HG03342 (cell line): ENCODE results near the gene CEP68.
A peak's percentile ranks its signal among the peaks of the same experiment; 100 is the strongest.
"Not testable (repeated sequence)": the region's sequence is repeated elsewhere in the genome, so short reads cannot be mapped to it uniquely, and the experiment has no call there.

Experiments used
- ATAC-seq: cut with Tn5 transposase; IDR thresholded peaks from one replicate; pipeline ENCODE4 v1.9.1; 2021; ENCODE audit warnings: mild to moderate bottlenecking, moderate library complexity; ENCODE audit not compliant: unreplicated experiment

The CEP68 gene

DNA sequence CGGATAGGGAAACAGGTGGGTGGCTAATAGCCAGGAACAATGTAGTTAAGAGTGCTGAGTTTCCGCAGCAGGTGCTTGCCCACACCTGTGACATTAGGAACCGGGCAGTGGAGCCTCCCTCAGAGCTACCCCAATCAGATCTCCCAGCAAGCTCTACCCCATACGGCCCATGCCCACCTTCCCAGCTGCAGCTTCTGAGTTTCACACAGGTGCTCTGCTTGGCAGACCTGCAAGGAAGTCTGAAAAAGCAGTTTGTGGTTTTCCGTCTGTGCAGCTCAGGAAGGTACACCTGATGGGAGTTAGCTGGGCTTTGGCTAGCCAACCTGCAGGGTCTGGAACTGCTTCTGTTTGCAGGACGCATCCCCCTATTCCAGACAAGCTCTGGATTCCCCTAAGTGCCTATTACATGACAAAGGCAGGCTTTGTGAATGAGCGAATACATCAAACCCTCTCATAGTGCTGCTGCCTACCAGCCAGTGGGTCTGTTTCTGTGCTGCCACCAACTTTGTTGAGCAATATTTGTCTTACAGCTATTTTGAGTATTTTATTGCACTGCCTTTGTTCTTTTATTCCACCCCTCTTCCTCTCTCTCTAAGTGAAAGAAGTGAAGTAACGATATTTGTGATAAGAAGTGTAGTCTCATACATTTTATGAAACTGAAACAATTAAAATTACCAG, 24.7 kb upstream of the CEP68 start:
- ATAC-seq: no peak

DNA sequence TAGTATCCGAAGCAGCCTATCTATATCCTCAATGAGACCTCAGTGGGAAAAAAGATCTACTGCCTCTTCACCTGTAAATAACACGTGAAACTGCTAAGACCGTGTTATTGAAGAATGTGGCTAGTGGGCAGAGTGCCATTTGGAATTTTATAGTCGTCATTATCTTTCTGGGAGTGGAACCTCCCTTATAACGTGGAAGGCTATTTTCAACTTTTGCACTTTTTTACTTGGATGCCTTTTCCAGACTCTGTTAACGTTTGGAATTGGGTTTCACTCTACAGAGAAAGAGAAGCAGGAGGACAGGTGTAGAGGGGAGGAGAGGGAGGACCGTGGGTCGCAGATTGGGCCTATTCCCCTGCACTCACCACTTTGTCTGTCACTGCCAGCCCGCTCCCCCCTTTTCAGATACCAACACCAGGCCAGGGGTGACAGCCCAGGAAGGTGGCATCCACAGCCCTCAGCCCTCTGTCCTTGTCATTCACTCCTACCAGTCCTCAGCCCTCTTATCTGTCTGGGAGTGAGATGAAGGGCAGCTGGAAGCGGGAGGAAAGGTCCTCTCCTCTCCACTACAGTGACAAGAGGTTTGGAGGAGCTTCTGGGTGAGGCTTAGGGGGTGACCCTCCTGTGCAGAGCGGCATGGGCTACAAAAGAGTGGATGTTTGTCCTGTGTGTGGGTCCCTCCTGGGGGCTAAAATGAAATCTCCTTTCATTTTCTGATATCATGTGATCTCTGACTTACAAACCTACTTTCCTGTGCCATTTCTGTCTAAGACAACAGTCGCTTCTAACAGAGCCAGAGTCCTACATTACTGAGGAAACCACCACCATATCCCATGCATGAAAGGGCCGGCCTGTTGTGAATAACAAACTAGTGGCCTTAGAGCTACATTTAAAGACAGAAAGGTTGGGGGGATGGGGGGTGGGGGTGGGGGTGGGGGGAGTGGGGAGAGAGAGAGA, 23.9 kb upstream of the CEP68 start:
- no peak for ATAC-seq

DNA sequence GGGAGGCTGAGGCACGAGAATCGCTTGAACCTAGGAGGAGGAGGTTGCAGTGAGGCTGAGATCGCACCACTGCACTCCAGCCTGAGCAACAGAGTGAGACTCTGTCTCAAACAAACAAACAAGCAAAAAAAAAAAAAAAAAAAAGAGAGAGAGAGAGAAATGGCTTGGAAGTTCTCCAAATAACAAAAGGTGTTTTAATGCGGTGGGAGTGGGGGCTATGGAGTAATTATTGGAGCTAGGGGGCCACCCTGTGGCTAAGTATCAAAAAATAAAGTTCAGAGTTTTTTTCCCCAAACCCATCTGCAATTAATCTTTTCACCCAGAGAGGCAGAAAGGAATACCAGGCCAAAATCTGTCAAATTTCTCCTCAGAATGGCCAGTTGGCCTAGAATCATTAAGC, 23.0 kb upstream of the CEP68 start:
- no peak for ATAC-seq

DNA sequence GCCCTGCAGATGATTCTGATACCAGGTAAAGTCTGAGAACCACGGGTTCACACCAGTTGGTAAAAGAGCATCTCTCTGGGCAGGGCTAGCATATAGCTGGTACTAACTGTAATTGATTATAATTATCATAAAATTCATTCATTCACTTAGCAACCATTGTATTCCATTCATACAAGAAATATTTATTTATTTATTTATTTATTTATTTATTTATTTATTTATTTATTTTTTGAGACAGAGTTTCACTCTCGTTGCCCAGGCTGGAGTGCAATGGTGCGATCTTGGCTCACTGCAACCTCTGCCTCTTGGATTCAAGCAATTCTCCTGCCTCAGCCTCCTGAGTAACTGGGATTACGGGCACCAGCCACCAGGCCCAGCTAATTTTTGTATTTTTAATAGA, 22.5 kb upstream of the CEP68 start:
- ATAC-seq: not testable (repeated sequence)

DNA sequence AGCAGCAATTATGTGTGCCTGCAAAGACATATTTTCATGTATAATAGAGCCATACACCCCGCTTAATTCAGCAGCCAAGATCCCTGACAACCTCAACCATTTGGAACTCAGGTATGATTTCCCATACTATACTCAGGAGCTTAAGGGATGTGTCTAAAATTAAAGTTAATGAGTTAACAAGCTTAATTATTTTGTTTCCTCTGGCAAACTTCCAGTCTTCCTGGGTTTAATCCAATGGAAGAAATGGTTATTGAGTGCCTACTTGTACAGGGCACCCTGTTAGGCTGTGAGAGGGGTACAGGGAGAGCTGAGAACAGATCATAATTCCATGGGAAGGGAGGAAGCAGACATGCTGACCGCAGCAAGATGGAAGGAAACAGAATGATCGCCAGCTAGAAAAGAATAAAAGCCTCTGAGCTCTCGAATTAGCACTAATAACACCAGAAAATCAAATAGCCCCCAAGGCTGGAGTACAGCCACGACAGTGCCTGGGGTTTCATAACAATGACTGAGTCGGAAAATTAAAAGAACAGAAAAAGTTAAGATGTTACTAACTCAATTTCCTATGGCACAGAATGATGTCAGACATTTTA, 20.8 kb upstream of the CEP68 start:
- ATAC-seq: no peak

DNA sequence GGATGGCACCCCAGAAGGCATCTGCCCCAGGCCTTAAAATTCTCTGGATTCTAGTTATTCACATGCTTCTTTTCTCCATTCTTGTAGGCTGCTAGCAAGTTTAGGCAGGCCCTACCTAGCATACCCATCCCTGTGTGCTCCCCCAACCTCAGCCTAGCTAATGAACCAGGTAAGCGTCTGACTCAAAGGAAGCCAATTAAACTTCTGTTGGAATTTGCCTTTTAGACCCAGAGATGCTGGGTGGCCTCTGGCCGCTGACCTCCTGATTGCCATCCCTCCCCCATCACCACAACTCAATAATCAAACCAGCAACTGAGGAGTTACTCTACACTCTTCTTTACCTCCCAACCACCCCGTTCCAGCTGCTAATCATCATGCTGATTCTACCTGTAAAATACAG, 19.0 kb upstream of the CEP68 start:
- ATAC-seq: no peak

DNA sequence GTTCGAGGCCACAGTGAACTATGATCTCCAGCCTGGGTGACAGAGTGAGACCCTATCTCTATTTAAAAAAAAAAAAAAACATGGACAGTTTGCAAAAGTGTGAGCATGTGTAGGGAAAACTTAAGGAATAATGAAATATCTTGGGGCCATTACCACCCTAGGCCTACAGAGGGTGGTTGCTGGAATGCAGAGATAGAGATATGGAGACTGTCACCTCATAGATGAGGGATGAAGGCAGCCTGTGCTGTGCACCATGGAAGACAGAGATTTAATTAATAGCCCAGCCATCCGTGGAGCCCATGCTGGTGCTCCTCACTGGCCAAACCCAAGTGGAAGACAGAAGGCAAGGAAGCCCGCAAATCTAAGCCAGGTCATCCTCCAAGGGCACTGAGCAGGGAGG, 16.6 kb upstream of the CEP68 start:
- no peak for ATAC-seq

DNA sequence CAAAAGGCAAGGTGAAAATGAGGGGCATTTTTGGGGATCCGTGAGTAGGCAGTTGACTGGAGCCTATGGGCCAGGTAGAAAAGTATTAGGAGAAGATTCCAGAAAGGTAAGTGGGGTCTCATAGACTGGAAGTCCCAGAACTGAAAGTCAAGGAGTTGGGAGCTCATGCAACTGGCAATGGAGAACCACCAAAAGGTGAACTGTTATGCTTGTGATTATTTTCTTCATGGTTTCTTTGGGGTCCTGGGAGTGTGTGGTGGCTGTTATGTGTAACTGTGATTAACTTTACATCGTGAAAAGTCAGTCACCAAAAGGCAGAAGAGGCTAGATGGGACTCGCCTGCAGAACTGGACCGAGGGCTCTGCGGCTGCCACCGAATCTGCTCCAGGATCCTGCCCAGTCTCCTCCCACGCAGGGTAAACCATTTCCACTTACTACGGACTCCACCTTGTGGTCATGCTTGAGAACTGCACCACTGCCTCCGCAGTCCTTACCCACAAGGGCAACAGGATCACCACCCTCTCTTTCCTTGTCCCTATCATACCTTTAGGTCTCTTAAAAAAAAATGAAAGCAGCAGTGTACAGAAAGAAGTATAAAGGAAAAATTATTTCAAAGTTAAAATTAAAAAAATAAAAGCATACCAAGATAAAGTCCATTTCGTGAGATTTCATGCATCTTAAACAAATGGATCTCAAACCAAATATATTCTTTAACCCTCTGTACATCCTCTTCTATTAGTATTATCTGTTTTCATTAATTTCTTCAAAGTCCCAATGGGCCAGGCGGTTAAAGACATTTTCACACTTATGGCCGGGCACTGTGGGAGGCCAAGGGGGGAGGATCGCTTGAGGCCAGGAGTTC, 15.6 kb upstream of the CEP68 start:
- peak; percentile 75 for ATAC-seq

DNA sequence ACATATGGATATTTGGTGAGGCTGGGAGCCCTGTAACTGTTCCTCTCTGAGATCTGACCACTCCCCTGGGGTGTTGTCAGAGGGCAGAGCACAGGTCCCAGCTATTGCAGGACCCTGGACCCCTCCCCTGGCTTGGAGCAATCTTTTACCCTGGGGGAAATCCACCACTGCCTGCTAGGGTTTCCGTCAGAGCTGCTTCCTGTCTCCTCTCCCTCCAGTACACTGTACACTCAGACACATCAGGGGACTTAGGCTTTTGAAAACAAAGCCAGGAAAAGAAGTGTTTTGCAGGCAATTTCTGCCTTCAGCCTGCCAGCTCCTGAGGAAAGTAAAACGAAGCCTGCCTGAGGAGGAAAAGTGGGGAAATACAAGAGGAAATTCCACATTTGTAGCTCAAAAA, 13.2 kb upstream of the CEP68 start:
- no peak for ATAC-seq

DNA sequence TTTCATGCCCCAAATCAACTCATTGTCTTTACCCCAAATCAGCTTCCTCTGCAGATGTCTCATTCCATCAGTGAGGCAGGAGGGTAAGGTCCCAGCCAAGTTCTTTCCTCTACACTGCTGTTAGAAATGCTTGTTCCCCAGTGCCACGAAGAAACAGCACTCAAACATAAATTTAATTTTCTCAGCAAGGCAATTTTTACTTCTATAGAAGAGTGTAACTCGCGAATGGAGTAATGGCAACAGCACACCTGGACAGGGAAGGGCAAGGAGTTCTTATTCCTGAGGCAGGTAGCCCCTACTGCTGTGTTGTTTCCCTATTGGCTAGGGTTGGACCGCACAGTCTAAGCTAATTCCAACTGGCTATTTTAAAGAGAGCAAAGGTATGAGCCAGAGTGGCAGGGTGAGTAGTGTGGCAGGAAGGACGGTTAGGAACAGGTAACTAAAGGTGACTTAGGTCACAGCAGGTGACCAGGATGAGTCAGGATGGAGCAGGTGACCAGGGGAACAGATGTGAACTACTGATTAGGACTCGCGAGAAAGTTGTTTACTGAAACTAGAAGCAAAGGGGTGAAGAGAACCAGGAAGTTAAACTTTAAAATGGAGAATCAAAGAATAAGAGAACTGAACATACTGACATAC, 12.0 kb upstream of the CEP68 start:
- no peak for ATAC-seq

DNA sequence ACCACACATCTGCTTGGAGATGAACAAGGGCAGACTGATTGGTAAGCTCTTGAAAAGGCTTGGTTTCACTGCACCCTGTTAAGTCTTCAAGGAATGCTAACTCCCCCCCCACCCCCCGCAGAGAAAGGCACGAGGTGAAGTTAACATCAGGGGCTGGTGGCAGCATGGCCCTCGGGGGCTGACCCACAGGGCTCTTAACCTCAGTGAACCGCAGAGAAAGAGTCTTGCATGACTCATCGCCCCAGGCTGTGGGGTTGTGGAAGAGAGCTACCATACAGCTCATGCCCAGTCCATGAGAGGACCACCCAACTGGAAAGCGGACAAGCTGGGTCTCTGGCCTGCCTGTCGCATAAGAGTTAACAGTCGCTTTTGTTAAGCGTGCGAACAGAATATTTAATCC, 10.6 kb upstream of the CEP68 start:
- ATAC-seq: no peak

DNA sequence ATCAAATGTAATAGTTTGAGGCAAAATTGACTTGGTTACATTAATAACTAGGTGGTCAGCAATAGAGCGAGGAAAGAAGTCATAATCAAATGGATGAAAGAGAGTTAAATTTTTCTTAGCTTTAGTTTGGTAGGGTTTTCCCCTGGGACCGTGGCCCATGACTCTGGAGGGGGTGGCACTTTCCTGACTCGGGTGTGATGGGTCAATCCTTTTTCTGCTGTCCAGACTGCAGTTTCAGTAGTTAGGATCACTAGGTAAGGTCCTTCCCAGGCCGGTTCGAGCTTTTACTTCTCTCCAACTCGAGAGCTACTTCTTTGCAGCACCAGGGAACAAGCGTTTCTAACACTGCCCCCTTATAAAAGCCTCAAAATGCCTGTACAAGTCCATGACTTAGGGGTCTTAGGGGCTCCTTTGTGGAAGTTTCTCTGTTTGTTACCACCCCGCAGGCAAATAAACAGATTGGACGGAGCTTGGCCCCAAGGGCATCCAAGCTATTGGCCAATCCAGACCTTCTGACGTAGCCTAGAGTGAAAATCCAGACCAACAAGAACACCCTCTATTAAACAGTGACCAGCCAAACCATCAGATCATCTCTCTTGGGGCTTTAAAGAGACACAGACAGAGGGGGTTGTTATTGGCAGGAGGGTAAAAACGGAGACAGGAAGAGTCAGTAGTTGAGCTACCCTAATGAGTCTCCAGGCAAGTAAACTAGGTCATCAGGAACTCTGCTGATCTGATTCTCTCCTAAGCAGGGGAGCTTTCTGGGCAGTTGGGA, 9.4 kb upstream of the CEP68 start:
- ATAC-seq: no peak

DNA sequence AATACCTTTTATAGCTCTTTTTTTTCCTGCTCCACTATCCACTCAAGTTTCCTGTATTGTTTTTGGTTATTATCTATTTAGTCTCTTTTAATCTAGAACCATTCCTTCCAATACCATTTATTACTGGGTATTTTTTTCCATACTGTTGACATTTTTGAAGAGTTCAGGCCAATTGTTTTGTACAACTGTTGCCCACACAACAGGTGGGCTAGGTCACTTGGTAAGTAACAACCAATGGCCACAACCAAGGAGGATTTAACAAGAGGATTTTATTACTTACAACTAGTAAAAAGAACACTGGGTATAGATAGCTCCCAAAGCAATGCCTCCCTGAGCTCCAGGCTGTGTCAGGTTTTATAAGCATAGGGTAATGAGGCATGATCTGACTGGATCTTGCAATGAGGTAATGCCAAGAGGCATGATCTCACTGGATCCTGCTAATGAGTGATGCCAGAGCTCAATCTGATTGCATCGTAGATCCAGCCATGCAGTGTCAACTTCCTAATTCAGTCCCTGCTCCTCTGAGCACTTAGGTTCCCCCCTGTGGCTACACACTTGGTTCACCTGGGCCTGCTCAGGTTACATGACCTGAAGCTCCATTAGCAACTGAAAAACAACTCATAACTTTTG, 7.1 kb upstream of the CEP68 start:
- ATAC-seq: no peak

DNA sequence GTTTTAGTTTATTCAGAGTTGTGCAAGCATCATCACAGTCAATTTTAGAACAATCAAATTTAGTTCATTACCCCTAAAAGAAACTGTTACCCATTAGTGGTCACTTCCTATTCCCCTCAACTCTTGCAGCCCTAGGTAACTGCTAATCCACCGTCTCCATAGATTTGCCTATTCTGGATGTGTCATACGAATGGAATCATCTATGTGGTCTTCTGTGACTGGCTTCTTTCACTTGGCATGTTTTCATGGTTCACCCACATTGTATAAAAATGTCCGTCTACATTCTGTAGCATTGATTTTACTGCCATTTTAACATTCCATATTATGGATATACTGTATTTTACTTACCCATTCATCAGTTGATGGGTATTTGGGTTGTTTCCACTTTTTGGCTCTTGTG, 5.3 kb upstream of the CEP68 start:
- ATAC-seq: no peak

DNA sequence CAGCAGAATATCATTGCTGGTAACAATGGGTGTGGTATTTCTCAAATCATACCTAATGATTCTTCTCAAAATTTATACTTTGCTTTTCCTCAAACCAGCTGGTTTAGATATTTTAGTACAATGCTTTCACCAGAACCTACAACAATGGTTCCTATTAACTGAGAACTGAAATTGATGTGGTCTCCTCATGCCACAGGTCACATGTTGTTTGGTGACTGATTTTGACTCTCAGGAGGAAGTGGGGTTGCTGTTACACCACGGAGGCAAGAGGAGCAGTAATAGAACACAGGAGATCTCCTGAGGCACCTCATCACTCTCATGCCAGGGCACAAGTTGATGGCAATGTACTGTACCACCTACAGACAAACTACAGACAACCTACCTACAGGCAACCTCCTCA, 3.0 kb upstream of the CEP68 start:
- peak; percentile 52 for ATAC-seq

DNA sequence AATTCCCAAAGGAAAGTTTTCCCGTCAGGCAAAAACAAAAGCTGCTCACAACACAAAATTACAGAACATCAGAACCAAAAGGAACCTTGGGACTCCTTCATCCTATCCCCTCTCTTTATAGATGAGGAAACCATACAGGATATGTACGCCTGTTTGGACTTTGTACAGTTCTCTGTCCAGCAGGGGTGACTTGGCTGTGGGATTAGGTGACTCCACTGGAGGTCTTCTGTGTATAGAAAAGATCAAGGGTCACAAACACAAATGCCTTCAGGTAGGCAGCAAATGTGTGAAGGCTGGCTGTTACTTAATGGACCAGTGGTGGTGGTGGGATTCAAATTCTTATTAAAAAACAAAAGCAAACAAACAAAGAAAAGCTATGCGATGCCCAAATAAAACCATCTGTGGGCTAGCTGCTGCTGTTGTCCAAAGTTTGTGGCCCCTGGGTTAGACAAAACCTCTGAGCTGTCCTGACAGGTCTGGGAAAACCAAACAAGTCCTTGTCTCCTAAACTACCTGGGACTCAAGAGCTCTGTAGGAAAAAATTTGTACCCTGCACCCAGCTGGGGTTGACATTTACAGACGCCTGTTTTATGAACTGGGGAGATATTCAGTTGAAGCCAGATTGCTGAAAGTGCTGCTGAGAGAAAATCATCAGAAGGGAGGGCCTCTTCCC, 1.3 kb upstream of the CEP68 start:
- ATAC-seq: no peak

DNA sequence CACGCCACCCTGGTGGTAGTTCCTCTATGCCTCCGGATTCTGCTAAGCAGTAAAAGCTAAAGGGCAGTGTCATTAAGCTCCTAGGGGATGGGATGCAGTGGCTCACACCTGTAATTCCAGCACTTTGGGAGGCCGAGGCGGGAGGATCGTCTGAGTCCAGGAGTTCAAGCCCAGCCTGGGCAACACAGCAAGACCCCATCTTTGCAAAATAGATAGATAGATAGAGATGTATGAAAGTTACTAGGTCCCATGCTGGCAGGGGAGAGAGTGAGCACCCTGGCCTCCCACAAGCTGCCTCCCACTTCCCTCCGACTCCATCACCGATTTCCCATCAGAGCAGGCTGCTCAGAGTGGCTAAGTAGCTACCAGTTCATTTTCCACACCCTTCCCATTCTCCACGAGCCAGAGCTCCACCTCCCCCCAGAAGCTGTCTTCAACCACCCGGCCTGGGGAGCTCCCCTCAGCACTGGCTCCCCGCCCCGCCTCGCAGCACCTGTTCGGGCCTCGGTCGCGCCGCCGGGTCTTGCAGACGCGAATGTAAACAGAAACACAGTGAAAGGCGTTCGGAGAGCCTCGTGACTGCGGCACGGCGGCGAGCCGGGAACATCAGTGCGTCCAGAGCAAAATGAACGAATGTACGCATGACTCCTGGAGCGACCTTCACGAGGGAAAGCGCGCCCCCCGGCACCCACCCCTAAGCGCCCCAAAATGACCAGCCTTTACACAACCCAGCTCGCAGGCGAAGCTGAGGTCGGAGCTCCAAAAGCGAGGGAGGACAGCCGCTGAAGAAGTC, 598 bp upstream of the CEP68 start:
- ATAC-seq: peak; percentile 34

DNA sequence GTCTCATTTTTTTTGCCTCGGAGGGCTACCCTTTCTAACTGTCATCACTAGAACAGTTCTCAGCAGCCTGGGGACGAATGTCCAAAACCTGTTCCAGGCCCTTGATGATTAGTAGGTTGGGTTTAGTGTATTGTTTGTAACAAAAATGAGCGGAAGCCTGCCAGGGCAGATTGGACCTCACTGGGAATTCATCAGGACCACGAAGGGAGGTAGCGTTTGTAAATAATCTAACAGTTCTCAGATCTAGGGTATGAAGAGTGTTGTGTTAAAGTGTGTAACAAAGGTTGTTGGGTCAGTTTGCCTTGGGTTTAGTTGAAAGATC, 799 bp downstream of the CEP68 start:
- no peak for ATAC-seq
